Measurements from ENCODE around the gene ZFYVE9. TPM values are rescaled to one million over a fixed set of nuclear protein-coding genes. Genes with fewer than 3 reads are reported as not detected.
"Not testable (repeated sequence)": the region's sequence is repeated elsewhere in the genome, so short reads cannot be mapped to it uniquely, and the experiment has no call there.

Gene ZFYVE9
- total RNA-seq, 4 donors from 2014 or later: 35.9 to 42.9 (median 41.9) TPM

DNA sequence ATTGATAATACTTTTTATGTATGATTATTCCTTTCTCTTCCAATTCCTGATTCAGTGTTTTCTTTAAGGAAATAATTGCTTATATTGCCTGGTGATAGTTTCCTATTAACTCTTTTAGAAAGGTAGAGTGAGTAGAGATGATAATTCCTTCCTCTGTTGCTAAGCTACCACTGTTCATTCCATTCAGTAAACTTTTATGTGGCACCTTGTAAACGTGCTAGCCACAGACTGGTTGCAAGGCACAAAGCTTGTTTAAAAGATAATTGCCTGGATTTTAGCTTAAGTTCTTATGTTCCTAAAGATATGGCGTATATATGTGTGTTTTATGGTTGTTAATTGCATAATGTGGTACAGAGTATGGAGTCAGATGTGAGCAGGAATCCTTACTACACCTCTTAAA, 3.2 kb downstream of the ZFYVE9 start:
- Histone ChIP-seq H3K4me3 (no peak overlapping the region), H3K4me1 (peaks cover 62 to 63% of the 10 kb centered on the region in 2 donors), H3K27me3 (no peaks in the 10 kb centered on the region), H3K36me3 (no peaks in the 10 kb centered on the region), H3K9me3 (no peaks in the 10 kb centered on the region), H3K27ac (no peak overlapping the region)
- no peak for TF ChIP-seq CTCF (IDR thresholded peaks at IDR 0.05 in 4 of 5, conservative IDR thresholded peaks at IDR 0.05 in 1 of 5)
- no peak for TF ChIP-seq POLR2A (IDR thresholded peaks at IDR 0.05)
- no peak for ATAC-seq
- in situ Hi-C loops (cut with MboI; ENCODE audit: low sequenced_read_pairs in 4 of 4): loop anchor here in 3 of 4 donors (25.0 kb wide), 2 partner anchors 517 to 542 kb away; partner anchors contain the start of gene COA7 (in 2 of the 3)
- no peak for DNase-seq
- intact Hi-C loops (cut with DNase I; ENCODE audit: low total_unique reads): no loop called here

- H3K27me3 ChIP-seq; H3K4me3 ChIP-seq; in situ Hi-C loops (cut with MboI; ENCODE audit: low sequenced_read_pairs in 4 of 4); H3K36me3 ChIP-seq; intact Hi-C loops (cut with DNase I; ENCODE audit: low total_unique reads); H3K9me3 ChIP-seq: not testable (repeated sequence)
- peak overlapping the region in 2 of 4 donors; percentile 5 to 7 for H3K27ac ChIP-seq
- ATAC-seq (peak in 1 of 2 donors; percentile 54), DNase-seq (peak in 1 of 2 donors; percentile 34)
- peaks cover 63 to 67% of the 10 kb centered on the region in 2 donors for H3K4me1 ChIP-seq
Measured at GRCh38 chr1:52150445-52150844, 8.6 kb downstream of the ZFYVE9 start.

- Histone ChIP-seq H3K27me3 (no peaks in the 10 kb centered on the region), H3K27ac (peak overlapping the region in 2 of 4 donors; percentile 5 to 7), H3K36me3 (no peaks in the 10 kb centered on the region), H3K9me3 (no peaks in the 10 kb centered on the region), H3K4me3 (no peak overlapping the region), H3K4me1 (peaks cover 61 to 62% of the 10 kb centered on the region in 2 donors)
- in situ Hi-C loops (cut with MboI; ENCODE audit: low sequenced_read_pairs in 4 of 4) (no loop called here), intact Hi-C loops (cut with DNase I; ENCODE audit: low total_unique reads) (no loop called here)
- TF ChIP-seq POLR2A (IDR thresholded peaks at IDR 0.05): no peak
- no peak for TF ChIP-seq CTCF (IDR thresholded peaks at IDR 0.05 in 4 of 5, conservative IDR thresholded peaks at IDR 0.05 in 1 of 5)
- ATAC-seq (no peak), DNase-seq (no peak)
Measured at GRCh38 chr1:52150946-52151345, 9.1 kb downstream of the ZFYVE9 start.

GRCh38 chr1:52152572-52152971, 10.7 kb downstream of the ZFYVE9 start:
- no peak overlapping the region for H3K4me3 ChIP-seq
- H3K27me3 ChIP-seq: no peaks in the 10 kb centered on the region
- H3K27ac ChIP-seq: no peak overlapping the region
- no peaks in the 10 kb centered on the region for H3K9me3 ChIP-seq
- intact Hi-C loops (cut with DNase I; ENCODE audit: low total_unique reads): no loop called here
- DNase-seq (no peak), ATAC-seq (no peak)
- H3K36me3 ChIP-seq: no peaks in the 10 kb centered on the region
- peaks cover 51 to 57% of the 10 kb centered on the region in 2 donors for H3K4me1 ChIP-seq
- in situ Hi-C loops (cut with MboI; ENCODE audit: low sequenced_read_pairs in 4 of 4): no loop called here
- TF ChIP-seq CTCF (IDR thresholded peaks at IDR 0.05 in 4 of 5, conservative IDR thresholded peaks at IDR 0.05 in 1 of 5) (no peak), POLR2A (IDR thresholded peaks at IDR 0.05) (no peak)

DNA sequence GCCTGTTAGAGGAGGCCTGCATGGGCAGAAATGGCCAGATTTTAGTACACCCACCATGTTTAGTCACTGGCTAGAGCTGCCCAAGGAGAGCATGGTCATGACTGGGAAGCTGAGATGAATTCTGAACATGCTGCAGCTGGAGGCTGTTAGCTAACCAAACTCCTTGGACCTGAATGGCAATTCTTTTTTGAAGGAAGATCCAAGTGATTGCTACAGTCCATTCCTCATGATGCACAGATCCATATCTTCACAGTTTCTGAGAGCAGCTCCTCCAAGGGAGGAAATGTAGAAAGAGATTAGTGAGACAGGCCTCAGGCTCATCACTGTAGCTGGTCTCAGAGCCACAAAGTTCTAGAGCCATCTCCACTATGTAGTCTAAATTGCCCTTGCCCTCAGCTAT, 11.1 kb downstream of the ZFYVE9 start:
- no peaks in the 10 kb centered on the region for H3K9me3 ChIP-seq
- intact Hi-C loops (cut with DNase I; ENCODE audit: low total_unique reads): no loop called here
- H3K4me3 ChIP-seq: no peak overlapping the region
- no peaks in the 10 kb centered on the region for H3K27me3 ChIP-seq
- TF ChIP-seq CTCF (IDR thresholded peaks at IDR 0.05 in 4 of 5, conservative IDR thresholded peaks at IDR 0.05 in 1 of 5) (no peak), POLR2A (IDR thresholded peaks at IDR 0.05) (no peak)
- peaks cover 53 to 58% of the 10 kb centered on the region in 2 donors for H3K4me1 ChIP-seq
- in situ Hi-C loops (cut with MboI; ENCODE audit: low sequenced_read_pairs in 4 of 4): no loop called here
- peak overlapping the region in 2 of 4 donors; percentile 20 to 24 for H3K27ac ChIP-seq
- no peaks in the 10 kb centered on the region for H3K36me3 ChIP-seq
- no peak for DNase-seq
- no peak for ATAC-seq

All from gastrocnemius medialis (tissue), 4 donors.